Measurements from ENCODE around the gene PALMD.

PALMD gene

GRCh38 chr1:99645699-99646531 lies at the start of gene PALMD:
PALMD (plus strand) TSS chr1:99646113; CDS start chr1:99646318, 205 bp downstream.
- DNase-seq, result no peak

GRCh38 chr1:99598738-99599411 lies 47.0 kb upstream of the PALMD start:
- no peak for DNase-seq

GRCh38 chr1:99599678-99600175 lies 46.2 kb upstream of the PALMD start:
- no peak for DNase-seq

GRCh38 chr1:99600782-99601181 lies 45.1 kb upstream of the PALMD start:
- no peak for DNase-seq

GRCh38 chr1:99601208-99601607 lies 44.7 kb upstream of the PALMD start:
- no peak for DNase-seq

GRCh38 chr1:99601709-99602403 lies 44.1 kb upstream of the PALMD start:
- no peak for DNase-seq

- DNase-seq, result no peak
Measured at GRCh38 chr1:99602404-99602969, 43.4 kb upstream of the PALMD start.

- no peak for DNase-seq
Measured at GRCh38 chr1:99603699-99604560, 42.0 kb upstream of the PALMD start.

- DNase-seq, result no peak
Measured at GRCh38 chr1:99606306-99606705, 39.6 kb upstream of the PALMD start.

- DNase-seq, result no peak
Measured at GRCh38 chr1:99607590-99607989, 38.3 kb upstream of the PALMD start.

- DNase-seq, result no peak
Measured at GRCh38 chr1:99608058-99608457, 37.9 kb upstream of the PALMD start.

GRCh38 chr1:99613716-99614115 lies 32.2 kb upstream of the PALMD start:
- no peak for DNase-seq

GRCh38 chr1:99614728-99615127 lies 31.2 kb upstream of the PALMD start:
- DNase-seq, result no peak

- DNase-seq, result no peak
Measured at GRCh38 chr1:99619583-99619982, 26.3 kb upstream of the PALMD start.

GRCh38 chr1:99621340-99621901 lies 24.5 kb upstream of the PALMD start:
- DNase-seq, result no peak

GRCh38 chr1:99622702-99623347 lies 23.1 kb upstream of the PALMD start:
- DNase-seq, result no peak

GRCh38 chr1:99623554-99623953 lies 22.4 kb upstream of the PALMD start:
- no peak for DNase-seq

GRCh38 chr1:99627615-99628014 lies 18.3 kb upstream of the PALMD start:
- DNase-seq, result no peak

- no peak for DNase-seq
Measured at GRCh38 chr1:99629164-99629563, 16.7 kb upstream of the PALMD start.

- DNase-seq, result no peak
Measured at GRCh38 chr1:99634971-99635624, 10.8 kb upstream of the PALMD start.

GRCh38 chr1:99635664-99636063 lies 10.2 kb upstream of the PALMD start:
- DNase-seq, result no peak
